HG03103 (cell line): ENCODE data around the gene EXOSC3.
"Not testable (repeated sequence)": the region's sequence is repeated elsewhere in the genome, so short reads cannot be mapped to it uniquely, and the experiment has no call there.

Experiments used
- ATAC-seq: cut with Tn5 transposase; IDR thresholded peaks from one replicate; pipeline ENCODE4 v1.9.1; 2021; ENCODE audit warnings: low read depth; ENCODE audit not compliant: unreplicated experiment

Gene EXOSC3

DNA sequence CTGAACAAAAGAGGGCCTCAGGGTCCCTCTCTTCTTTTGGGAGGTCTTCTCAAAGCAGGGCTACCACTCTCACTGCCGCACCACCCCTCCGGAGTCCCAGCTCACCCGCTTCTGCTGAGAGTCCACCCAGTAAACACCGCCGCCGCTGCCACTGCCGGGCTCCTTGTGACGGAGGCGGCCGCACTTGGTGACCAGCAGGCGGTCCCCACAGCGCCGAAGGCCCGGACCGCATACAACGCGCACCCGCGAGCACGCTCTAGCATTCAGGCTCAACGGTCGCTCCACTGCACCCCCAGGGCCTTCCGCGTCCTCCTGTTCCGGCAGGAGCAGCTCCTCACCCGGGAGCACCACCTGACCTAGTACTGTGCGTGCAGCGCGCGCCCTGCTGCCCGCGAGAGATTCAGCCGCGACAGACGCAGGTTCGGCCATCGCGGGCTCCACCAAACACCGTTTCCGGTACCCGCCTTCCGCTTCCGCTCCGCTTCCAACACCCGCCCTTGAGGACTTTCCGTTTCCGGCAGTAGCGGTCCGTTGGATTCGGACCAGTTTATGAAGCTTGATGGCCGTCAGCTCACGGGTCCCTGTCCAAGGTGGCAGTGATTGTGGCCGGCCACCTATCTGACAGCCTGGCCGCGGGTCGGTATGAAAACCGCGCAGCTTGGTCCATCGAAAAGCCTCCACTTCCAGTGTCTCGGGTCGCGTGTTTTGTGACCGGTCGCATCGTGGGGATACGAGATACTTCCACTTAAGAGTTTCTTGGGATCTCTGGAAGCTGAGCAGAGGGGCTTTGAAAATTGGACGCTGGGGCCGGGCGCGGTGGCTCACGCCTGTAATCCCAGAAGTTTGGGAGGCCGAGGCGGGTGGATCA, at the start of gene EXOSC3:
Gene EXOSC3 (minus strand): TSS at position 449 of the 868 bp plus-strand sequence. CDS start 20 bp downstream, at position 429.
- peak; percentile 90 for ATAC-seq

- no peak for ATAC-seq
These were observed 42.8 kb upstream of the EXOSC3 start for GRCh38 chr9:37827483-37828165.

- ATAC-seq, result not testable (repeated sequence)
These were observed 40.3 kb upstream of the EXOSC3 start for GRCh38 chr9:37825174-37825573.

- no peak for ATAC-seq
These were observed 35.3 kb upstream of the EXOSC3 start for GRCh38 chr9:37820142-37820541.

DNA sequence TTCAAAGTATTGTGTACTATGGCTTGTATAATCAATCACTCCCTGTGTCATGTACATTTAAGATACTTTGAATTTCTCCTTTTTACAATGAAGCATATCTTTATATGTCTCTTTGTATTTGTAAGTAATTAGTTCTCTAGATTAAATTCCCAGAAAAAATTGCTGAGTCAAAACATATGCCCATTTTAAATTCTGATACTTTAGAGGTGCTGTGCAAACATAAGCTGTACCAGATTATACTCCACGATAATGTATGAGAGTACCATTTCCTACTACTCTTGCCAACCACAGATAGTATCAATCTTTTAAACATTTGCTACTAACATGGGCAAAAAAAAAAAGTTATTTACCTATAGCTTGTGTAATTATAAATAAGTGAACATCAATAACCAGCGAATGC, 34.0 kb upstream of the EXOSC3 start:
- no peak for ATAC-seq

DNA sequence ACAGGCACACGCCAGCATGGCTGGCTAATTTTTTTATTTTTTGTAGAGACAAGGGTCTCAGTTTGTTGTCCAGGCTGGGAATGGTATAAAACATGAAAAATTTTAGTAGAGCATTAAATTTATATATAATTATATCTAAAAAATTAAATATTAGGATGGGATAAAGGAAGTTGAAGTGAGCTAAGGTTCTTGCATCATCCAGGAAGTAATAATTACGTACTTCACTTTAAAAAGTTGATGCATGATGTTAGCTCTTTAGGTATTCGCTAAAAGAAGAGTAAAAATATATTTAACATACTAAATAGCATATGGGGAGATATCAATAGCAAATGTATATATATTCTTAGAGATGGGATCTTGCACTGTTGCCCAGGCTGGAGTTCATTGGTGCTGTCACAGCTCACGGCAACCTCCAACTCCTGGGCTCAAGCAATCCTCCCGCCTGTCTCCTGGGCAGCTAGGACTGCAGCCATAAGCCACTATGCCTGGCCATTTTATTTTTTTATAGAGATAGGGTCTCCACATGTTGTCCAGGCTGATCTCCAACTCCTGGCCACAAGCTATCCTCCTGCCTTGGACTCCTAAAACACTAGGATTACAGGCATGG, 28.0 kb upstream of the EXOSC3 start:
- ATAC-seq, result no peak

DNA sequence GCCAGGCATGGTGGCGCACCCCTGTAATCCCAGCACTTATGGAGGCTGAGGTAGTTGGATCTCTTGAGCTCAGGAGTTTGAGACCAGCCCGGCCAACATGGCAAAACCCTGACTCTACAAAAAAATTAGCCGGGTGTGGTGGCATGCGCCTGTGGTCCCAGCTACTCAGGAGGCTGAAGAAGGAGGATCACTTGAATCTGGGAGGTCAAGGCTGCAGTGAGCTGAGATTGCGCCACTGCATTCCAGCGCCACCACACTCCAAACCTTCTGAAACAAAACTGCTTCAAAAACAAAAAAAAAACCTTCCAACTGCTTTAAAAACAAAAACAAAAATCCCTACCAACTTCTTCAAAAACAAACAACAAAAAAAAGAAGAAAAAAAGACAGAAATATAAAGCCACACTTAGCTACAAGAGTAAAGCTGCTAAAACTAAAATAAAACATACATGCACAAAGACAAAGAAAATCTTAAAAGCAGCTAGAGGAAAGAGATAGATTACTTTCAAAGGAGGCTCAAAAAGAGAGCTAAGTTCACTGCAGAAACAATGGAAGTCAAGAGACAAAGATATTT, 27.1 kb upstream of the EXOSC3 start:
- no peak for ATAC-seq

GRCh38 chr9:37809676-37810075, 24.8 kb upstream of the EXOSC3 start:
- ATAC-seq, result not testable (repeated sequence)

GRCh38 chr9:37806271-37806670, 21.4 kb upstream of the EXOSC3 start:
- no peak for ATAC-seq

- no peak for ATAC-seq
These were observed 17.3 kb upstream of the EXOSC3 start for GRCh38 chr9:37801959-37802711.

GRCh38 chr9:37801287-37801850, 16.5 kb upstream of the EXOSC3 start:
- peak; percentile 31 for ATAC-seq

DNA sequence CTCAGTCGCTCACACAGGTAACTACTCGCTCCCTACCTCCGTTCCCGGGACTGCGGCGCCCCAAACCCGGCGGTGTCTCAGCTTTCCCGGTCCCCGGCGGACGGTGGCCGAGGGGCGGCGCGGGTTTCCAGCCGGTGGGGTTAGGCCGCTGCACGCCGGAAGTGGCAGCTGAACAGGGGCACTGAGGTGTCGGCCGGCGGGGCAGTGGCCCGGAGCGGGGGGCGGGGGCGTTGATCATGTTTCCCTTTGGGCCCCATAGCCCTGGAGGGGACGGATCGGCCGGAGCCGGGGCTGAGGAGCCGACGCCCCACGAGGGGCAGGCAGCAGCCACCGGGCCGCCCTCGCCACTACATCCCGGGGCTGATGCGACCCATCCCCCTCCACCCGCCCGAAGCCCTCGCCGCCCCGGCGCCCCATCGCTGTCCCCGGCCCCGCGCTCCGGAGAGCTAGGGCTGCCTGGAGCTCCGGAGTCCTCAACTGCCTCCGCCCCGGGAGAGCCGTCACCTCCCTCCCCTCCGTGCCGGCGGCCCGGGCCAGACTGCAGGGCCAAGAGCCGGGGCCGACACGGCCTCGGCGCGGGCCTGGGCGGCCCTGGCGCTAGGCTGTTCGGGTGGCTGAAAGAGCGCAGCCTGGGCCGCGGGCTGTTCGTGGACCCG, 15.9 kb upstream of the EXOSC3 start, which contains the start of gene DCAF10:
Gene DCAF10 (plus strand): TSS at position 167 of the 656 bp plus-strand sequence. CDS start 70 bp downstream, at position 237.
- ATAC-seq, result peak; percentile 73

GRCh38 chr9:37798677-37799076, 13.8 kb upstream of the EXOSC3 start:
- no peak for ATAC-seq

- no peak for ATAC-seq
These were observed 11.4 kb upstream of the EXOSC3 start for GRCh38 chr9:37796232-37796631.

GRCh38 chr9:37792122-37792521, 7.3 kb upstream of the EXOSC3 start:
- no peak for ATAC-seq

DNA sequence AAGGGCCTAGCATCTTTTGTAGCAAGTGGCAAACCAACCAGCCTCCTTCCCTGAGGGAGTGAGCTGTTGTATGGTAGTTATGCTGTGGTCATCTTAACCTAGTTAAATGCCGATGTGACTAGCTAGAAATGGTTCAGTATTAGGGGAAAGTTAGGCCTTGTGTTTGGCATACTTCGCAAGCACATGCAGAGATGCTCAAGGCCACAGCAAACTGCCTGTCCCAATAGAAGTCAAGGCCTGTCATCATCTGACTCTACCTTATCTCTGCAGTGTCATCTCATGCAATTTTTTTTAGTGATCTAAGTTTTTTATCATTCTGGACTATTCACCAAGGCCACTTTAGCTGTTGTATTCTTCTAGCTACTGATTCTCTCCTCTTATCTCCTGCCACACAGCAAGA, 5.2 kb upstream of the EXOSC3 start:
- no peak for ATAC-seq

GRCh38 chr9:37788332-37788731, 3.5 kb upstream of the EXOSC3 start:
- ATAC-seq, result no peak

DNA sequence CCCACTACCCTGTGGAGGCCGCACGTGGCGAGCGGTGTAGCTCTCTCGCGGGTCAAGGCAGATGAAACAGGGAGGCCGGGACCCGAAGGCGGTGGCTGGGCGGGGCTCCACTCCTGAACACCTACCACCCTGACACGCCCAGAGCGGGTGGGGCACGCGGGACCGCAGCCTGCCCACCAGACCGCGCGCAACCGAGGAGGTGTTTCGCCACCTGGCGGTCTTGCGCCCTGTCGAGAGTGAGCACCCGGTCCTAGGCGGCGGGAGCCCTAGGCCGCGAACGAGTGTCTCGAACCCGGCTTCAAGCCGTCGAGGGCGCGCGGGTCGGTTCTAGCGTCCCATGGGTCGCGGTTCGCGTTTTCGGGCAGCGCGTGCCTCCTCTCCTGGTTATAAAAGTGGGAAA, 2.2 kb upstream of the EXOSC3 start:
- no peak for ATAC-seq

DNA sequence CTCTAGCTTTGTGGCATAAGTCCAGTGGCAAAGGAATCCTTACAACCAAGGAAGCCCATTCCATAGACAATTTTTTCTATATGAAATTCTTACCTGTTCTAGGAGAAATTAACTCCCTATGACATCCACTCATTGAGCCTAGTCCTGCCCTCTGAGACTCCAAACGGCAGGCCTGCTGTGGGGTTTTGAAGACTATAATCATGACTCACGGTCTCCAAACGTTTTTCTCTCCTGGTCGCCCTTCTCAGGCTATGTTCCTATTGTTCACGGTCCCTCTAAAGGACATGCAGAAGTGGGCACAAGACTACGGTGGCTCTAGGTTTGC, 611 bp downstream of the EXOSC3 start:
- no peak for ATAC-seq

- no peak for ATAC-seq
These were observed 6.3 kb downstream of the EXOSC3 start for GRCh38 chr9:37778534-37778933.
